Testis (tissue), 3 donors: ENCODE results near the gene CEACAM19. TPM values are rescaled to one million over a fixed set of nuclear protein-coding genes. Genes with fewer than 3 reads are reported as not detected.

ENCODE experiments used
- DNase-seq: peaks from one replicate; pipeline ENCODE4 v3.0.0-alpha.2; 2019
- H3K27ac ChIP-seq, 2 donors: fragments of 200-600 bp; sonication (generic); one replicate each; pipeline ENCODE4 v1.5.1; 2019
- H3K27me3 ChIP-seq: fragments of 200-600 bp; sonication (generic); one replicate; pipeline ENCODE4 v1.5.1; 2019
- H3K36me3 ChIP-seq: fragments of 200-600 bp; sonication (generic); one replicate; pipeline ENCODE4 v1.5.1; 2017; ENCODE audit warnings: low read depth; ENCODE audit errors: missing control alignments
- H3K4me1 ChIP-seq: fragments of 200-600 bp; sonication (generic); one replicate; pipeline ENCODE4 v1.5.1; 2019
- H3K4me3 ChIP-seq, 2 donors: fragments of 200-600 bp; sonication (generic); one replicate each; pipeline ENCODE4 v1.5.1; 2017 to 2019
- H3K9me3 ChIP-seq: fragments of 200-600 bp; sonication (generic); one replicate; pipeline ENCODE4 v1.5.1; 2017
- POLR2A ChIP-seq: fragments of 450-650 bp; IDR thresholded peaks from one replicate; pipeline ENCODE4 v1.6.1; 2017; ENCODE audit warnings: antibody characterized with exemption, mild to moderate bottlenecking, moderate library complexity
- WGBS, 2 donors: methylation state at CpG; one replicate each; pipeline ENCODE4 v1.1.5; 2018; 5-methylcytosine and 5-hydroxymethylcytosine counted together
- intact Hi-C: fragments of 100-400 bp; cut with DNase I; formaldehyde crosslinking; loops from one replicate; pipeline ENCODE4 v1.15.1; 2023; ENCODE audit warnings: low total_unique reads
- polyA plus RNA-seq: library from polyadenylated mRNA; stranded (reverse); fragments of 350-450 nt; fragmentation: Illumina TruSeq; extraction: RNeasy Lipid Tissue Mini Kit (QIAGEN cat#74804); gene quantifications from one replicate; pipeline ENCODE4 v1.2.3, GENCODE V29; 2014; ENCODE audit warnings: low read depth, low replicate concordance; ENCODE audit not compliant: insufficient read depth
- total RNA-seq, 2 donors: library from RNA; depleted of rRNA; stranded (reverse); fragments of >200 nt; gene quantifications; one replicate each; pipeline ENCODE4 v1.2.3, GENCODE V29; 2016
- TF ChIP-seq, protein P1 (sequence below), 3 experiments: fragments of 450-650 bp in 2 of 3; fragments of 200-600 bp in 1 of 3; sonication (generic) in 1 of 3; IDR thresholded peaks; one replicate each; pipeline ENCODE4 v1.5.1; 2016 to 2019; ENCODE audit warnings: antibody characterized with exemption in 3 of 3, mild to moderate bottlenecking in 2 of 3, moderate library complexity in 1 of 3

Gene CEACAM19
- total and polyA plus RNA-seq, 3 donors from 2014 or later = 9.9 to 14.7 (median 11.2) TPM

DNA sequence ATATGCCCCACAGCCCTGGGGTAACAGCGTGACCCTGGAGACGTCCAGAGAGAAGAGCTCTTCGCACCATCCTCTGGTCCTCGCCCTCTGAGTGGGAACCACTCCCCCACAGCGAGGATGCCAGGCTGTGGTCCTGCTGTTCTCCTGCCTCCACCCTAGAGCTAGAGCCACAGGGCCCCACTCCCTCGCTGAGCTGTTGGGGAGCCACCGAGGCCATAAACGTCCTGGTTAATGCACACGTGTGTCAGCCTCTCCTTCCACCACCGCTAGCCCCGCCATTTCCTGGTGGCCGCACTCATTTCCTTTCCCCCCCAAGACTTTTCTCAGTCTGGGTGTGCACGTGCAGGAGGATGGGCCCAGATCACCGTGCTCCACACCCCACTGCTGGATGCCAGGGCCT is 39.2 kb downstream of the CEACAM19 start:
- intact Hi-C loops = no loop called here
- no peak for TF ChIP-seq POLR2A
- TF ChIP-seq, protein P1, sequence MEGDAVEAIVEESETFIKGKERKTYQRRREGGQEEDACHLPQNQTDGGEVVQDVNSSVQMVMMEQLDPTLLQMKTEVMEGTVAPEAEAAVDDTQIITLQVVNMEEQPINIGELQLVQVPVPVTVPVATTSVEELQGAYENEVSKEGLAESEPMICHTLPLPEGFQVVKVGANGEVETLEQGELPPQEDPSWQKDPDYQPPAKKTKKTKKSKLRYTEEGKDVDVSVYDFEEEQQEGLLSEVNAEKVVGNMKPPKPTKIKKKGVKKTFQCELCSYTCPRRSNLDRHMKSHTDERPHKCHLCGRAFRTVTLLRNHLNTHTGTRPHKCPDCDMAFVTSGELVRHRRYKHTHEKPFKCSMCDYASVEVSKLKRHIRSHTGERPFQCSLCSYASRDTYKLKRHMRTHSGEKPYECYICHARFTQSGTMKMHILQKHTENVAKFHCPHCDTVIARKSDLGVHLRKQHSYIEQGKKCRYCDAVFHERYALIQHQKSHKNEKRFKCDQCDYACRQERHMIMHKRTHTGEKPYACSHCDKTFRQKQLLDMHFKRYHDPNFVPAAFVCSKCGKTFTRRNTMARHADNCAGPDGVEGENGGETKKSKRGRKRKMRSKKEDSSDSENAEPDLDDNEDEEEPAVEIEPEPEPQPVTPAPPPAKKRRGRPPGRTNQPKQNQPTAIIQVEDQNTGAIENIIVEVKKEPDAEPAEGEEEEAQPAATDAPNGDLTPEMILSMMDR (IDR thresholded peaks at IDR 0.05) = no peak
- no peak overlapping the region for H3K4me3 ChIP-seq
- H3K4me1 ChIP-seq = no peaks in the 10 kb centered on the region
- no peaks in the 10 kb centered on the region for H3K27me3 ChIP-seq
- 60 to 87% methylated on average over 1 to 14 of the region's 14 CpGs for WGBS, 2 donors
- no peak for DNase-seq
- no peaks in the 10 kb centered on the region for H3K9me3 ChIP-seq
- H3K27ac ChIP-seq = no peak overlapping the region
- no peaks in the 10 kb centered on the region for H3K36me3 ChIP-seq

DNA sequence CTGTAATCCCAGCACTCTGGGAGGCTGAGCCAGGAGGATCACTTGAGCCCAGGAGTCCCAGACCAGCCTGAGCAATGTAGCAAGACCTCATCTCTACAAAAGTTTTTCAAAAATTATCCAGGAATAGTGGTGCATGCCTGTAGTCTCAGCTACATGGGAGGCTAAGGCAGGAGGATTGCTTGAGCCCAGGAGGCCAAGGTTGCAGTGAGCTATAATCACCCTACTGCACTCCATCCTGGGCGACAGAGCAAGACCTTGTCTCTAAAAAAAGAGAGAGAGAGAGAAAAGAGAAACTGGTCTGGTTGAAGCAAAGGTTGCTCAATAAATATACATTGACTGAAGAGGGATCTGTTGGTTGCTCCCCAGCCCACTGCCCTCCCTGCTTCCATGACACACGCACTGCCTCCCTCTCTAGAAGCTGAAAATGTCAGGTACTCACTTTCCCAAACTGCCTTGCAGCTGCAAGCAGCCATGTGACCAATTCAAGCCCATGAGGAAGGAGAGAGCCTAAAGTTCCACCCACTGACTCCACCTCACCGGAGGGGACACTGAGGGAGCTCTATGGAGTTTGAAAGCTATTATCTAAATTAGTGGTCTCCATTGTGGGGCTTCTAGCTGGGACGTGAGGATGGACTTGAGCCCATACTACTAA is 41.7 kb downstream of the CEACAM19 start:
- H3K9me3 ChIP-seq = no peaks in the 10 kb centered on the region
- no peak for TF ChIP-seq POLR2A
- TF ChIP-seq, protein P1 (IDR thresholded peaks at IDR 0.05) = no peak
- no peaks in the 10 kb centered on the region for H3K36me3 ChIP-seq
- DNase-seq = no peak
- no peak overlapping the region for H3K27ac ChIP-seq
- H3K27me3 ChIP-seq = no peaks in the 10 kb centered on the region
- H3K4me1 ChIP-seq = no peaks in the 10 kb centered on the region
- 60 to 62% methylated on average over 4 of the region's 4 CpGs for WGBS, 2 donors
- intact Hi-C loops = no loop called here
- no peak overlapping the region for H3K4me3 ChIP-seq

DNA sequence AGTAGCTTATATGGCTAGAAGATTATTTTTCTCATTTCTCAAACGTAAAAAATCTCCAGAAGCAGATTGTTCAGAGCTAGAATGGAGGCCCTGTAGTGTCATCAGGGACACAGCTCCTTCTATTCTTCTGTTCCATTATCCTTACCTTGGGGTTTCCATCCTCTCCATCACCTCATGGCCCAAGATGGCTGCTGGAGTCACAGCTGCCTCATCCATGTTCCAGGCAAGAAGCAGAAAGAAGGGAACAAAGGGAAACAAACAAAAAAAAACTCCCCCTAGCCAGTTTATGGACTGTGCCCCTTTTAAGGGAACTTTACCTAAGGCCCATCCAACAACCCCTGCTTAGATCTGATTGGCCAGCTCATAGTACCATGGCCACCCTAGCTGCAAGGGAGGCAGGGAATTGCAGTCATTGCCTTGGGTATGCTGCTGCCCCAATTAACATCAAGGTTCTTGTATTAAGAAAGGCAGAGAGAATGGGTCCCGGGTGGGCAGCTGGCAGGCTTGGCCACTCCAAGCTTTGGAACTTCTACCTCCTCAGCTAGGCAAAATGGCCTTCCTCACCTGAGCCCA is 43.4 kb downstream of the CEACAM19 start:
- no peaks in the 10 kb centered on the region for H3K36me3 ChIP-seq
- DNase-seq = no peak
- H3K4me3 ChIP-seq = no peak overlapping the region
- no peak overlapping the region for H3K27ac ChIP-seq
- H3K27me3 ChIP-seq = no peaks in the 10 kb centered on the region
- peaks cover 14% of the 10 kb centered on the region for H3K4me1 ChIP-seq
- 0 to 44% methylated on average over 1 to 2 of the region's 2 CpGs for whole genome bisulfite sequencing, 2 donors
- no peaks in the 10 kb centered on the region for H3K9me3 ChIP-seq
- intact Hi-C loops = no loop called here
- no peak for TF ChIP-seq POLR2A
- TF ChIP-seq, protein P1 (IDR thresholded peaks at IDR 0.05) = no peak

DNA sequence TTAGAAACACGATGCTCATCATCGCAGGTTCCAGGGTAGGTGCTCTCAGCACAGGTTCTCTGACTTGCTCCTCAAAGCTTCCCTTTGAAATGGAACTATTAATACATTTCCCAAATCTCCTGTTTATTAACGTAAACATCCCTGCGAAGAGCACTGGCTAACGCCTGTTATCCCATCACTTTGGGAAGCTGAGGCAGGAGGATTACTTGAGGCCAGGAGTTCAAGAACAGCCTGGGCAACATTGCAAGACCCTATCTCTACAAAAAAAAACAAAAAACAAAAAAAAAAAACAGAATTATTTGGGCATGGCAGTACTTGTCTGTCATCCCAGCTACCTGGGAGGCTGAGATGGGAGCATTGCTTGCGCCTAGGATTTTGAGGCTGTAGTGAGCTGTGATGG is 46.3 kb downstream of the CEACAM19 start:
- TF ChIP-seq, protein P1 (IDR thresholded peaks at IDR 0.05) = no peak
- TF ChIP-seq POLR2A = no peak
- intact Hi-C loops = no loop called here
- H3K9me3 ChIP-seq = no peaks in the 10 kb centered on the region
- DNase-seq = no peak
- 92% methylated on average over 6 of the region's 6 CpGs for whole genome bisulfite sequencing, 2 donors
- peak overlapping the region in 1 of 2 donors; percentile 75 for H3K27ac ChIP-seq
- peaks cover 14% of the 10 kb centered on the region for H3K4me1 ChIP-seq
- no peaks in the 10 kb centered on the region for H3K36me3 ChIP-seq
- no peak overlapping the region for H3K4me3 ChIP-seq
- H3K27me3 ChIP-seq = no peaks in the 10 kb centered on the region
